Activated T-helper 2 cell treated with anti-CD3 and anti-CD28 coated beads, Interferon-gamma antibody, Interleukin-2, Interleukin-4, amounts not matched to agents 10 μg/mL and 5 μg/mL and 100 μg/mL, durations not matched to agents 14 hours and 24 hours and 36 hours (primary cell): ENCODE results near the gene EIF2AK3. TPM values are rescaled to one million over a fixed set of nuclear protein-coding genes. Genes with fewer than 3 reads are reported as not detected.
"Not testable (repeated sequence)": the region's sequence is repeated elsewhere in the genome, so short reads cannot be mapped to it uniquely, and the experiment has no call there.

ENCODE experiments used
- DNase-seq: peaks from one replicate; pipeline ENCODE4 v3.0.0; 2021; ENCODE audit warnings: low spot score
- H3K27ac Mint-ChIP-seq: one replicate; pipeline ENCODE4 v1.8.0; 2021; ENCODE audit warnings: mixed read lengths
- H3K27me3 Mint-ChIP-seq: one replicate; pipeline ENCODE4 v1.8.0; 2021; ENCODE audit warnings: low read depth, mixed read lengths
- H3K36me3 Mint-ChIP-seq: one replicate; pipeline ENCODE4 v1.8.0; 2021; ENCODE audit warnings: low read depth, mixed read lengths
- H3K4me1 Mint-ChIP-seq: one replicate; pipeline ENCODE4 v1.8.0; 2021; ENCODE audit warnings: low read depth, mixed read lengths
- H3K4me3 Mint-ChIP-seq: one replicate; pipeline ENCODE4 v1.8.0; 2021; ENCODE audit warnings: low read depth, mild to moderate bottlenecking, moderate library complexity, mixed read lengths
- H3K9me3 Mint-ChIP-seq: one replicate; pipeline ENCODE4 v1.8.0; 2021; ENCODE audit warnings: mixed read lengths
- intact Hi-C: fragments of 100-400 bp; cut with micrococcal nuclease; formaldehyde crosslinking; loops from one replicate; pipeline ENCODE4 v1.15.1; 2023
- total RNA-seq: library from RNA; stranded (reverse); gene quantifications from 2 replicates; pipeline ENCODE4 v1.2.3, GENCODE V29; 2022

Gene EIF2AK3
- total RNA-seq, 1 donor from 2014 or later = 20.0 TPM

DNA sequence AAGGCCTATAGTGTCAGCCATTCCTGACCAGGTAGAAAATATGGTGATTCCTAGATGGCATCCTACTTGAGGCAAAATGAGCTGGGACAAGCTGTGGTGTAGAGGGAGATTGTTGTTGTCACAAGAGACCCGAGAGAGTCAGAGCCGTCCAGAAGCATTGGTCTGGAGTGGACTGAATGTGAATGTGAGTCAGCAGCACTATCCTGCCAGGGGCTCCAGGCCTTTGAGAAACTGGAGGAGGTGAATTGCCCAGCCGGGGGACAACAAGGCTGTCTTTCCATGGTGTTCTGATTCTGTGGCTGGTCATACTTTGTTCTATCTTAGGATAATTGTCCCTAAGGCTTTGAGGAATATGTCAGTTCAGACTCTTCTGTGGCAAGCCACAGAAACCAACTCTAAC, 29.4 kb upstream of the EIF2AK3 start:
- no peaks in the 10 kb centered on the region for H3K9me3 Mint-ChIP-seq
- no peak for DNase-seq
- H3K27ac Mint-ChIP-seq = no peak overlapping the region
- intact Hi-C loops = no loop called here
- no peaks in the 10 kb centered on the region for H3K36me3 Mint-ChIP-seq
- no peaks in the 10 kb centered on the region for H3K4me1 Mint-ChIP-seq
- peaks cover 4% of the 10 kb centered on the region for H3K27me3 Mint-ChIP-seq
- no peak overlapping the region for H3K4me3 Mint-ChIP-seq

DNA sequence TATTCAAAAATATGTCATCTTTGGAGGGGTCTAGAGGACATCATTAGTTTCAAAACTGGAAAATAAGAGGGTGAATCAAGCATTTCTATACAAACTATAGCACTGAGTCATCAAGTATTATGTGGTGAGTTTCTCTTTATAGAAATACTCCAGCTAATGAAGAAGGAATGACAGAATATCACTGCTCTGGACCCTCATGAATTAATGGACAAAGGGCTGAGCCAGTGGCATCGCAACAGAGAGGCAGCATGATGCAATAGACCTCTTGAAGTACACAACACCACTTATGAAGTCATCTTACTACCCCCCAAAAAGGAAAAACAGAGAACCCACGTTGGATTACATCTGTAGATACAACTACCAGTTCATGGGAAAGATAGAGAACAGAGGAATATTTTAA, 27.4 kb upstream of the EIF2AK3 start:
- H3K27me3 Mint-ChIP-seq = peaks cover 5% of the 10 kb centered on the region
- intact Hi-C loops = no loop called here
- no peaks in the 10 kb centered on the region for H3K4me1 Mint-ChIP-seq
- H3K36me3 Mint-ChIP-seq = no peaks in the 10 kb centered on the region
- no peak overlapping the region for H3K27ac Mint-ChIP-seq
- H3K4me3 Mint-ChIP-seq = no peak overlapping the region
- no peaks in the 10 kb centered on the region for H3K9me3 Mint-ChIP-seq
- DNase-seq = no peak

DNA sequence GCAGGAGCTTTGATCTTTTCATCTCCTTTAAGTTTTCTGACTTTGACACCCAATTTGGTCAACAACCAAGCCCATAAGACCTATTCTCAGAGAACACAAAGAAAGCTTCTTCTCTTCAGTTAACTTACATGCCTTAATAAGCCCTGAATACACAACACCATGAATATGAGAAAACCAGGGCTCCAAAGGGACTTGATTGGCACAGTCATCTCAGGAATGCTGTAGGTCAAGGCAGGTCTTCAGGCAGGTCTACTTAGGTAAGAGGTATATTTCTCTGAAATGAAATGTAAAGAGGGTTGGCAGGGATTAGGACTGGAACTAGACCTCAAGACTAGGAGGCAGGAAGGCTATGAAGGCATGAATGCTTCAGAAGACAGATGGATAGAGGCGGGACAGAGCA, 24.4 kb upstream of the EIF2AK3 start:
- no peak for DNase-seq
- H3K27ac Mint-ChIP-seq = no peak overlapping the region
- H3K4me3 Mint-ChIP-seq = no peak overlapping the region
- peaks cover 6% of the 10 kb centered on the region for H3K27me3 Mint-ChIP-seq
- H3K36me3 Mint-ChIP-seq = no peaks in the 10 kb centered on the region
- intact Hi-C loops = no loop called here
- H3K9me3 Mint-ChIP-seq = no peaks in the 10 kb centered on the region
- no peaks in the 10 kb centered on the region for H3K4me1 Mint-ChIP-seq

DNA sequence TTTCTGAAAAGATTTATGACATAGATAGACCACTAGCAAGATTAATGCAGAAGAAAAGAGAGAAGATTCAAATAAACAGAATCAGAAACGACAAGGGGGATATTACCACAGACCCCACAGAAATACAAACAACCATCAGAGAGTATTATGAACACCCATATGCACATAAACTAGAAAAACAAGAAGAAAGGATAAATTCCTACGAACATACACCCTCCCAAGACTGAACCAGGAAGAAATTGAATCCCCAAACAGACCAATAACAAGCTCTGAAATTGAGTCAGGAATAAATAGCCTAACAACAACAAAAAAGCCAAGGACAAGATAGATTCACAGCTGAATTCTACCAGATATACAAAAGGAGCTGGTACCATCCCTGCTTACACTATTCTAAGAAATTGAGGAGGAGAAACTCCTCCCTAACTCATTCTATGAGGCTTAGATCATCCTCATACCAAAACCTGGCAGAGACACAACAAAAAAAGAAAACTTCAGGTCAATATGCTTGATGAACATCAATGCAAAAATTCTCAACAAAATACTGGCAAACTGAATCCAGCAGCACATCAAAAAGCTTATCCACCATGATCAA, 18.1 kb upstream of the EIF2AK3 start:
- Mint-ChIP-seq H3K27me3 (peaks cover 19% of the 10 kb centered on the region), H3K4me1 (peaks cover 32% of the 10 kb centered on the region)
- DNase-seq, H3K9me3 Mint-ChIP-seq, H3K4me3 Mint-ChIP-seq, intact Hi-C loops, H3K36me3 Mint-ChIP-seq, H3K27ac Mint-ChIP-seq: not testable (repeated sequence)

DNA sequence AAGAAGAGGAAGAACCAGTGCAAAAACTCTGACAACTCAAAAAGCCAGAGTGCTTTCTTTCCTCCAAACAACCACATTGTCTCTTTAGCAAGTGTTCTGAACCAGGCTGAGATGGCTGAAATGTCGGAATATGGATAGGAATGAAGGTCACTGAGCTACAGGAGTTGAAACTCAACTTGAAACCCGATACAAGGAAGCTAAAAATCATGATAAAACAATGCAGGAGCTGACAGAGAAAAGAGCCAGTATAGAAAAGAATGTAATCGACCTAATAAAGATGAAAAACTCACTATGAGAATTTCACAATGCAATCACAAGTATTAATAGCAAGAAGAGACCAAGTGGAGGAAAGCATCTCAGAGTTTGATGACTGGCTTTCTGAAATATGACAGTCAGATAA, 15.0 kb upstream of the EIF2AK3 start:
- H3K27me3 Mint-ChIP-seq = peaks cover 17% of the 10 kb centered on the region
- intact Hi-C loops = no loop called here
- H3K4me1 Mint-ChIP-seq = peaks cover 58% of the 10 kb centered on the region
- peaks cover 14% of the 10 kb centered on the region for H3K36me3 Mint-ChIP-seq
- DNase-seq = no peak
- no peak overlapping the region for H3K4me3 Mint-ChIP-seq
- no peak overlapping the region for H3K27ac Mint-ChIP-seq
- peaks cover 25% of the 10 kb centered on the region for H3K9me3 Mint-ChIP-seq

DNA sequence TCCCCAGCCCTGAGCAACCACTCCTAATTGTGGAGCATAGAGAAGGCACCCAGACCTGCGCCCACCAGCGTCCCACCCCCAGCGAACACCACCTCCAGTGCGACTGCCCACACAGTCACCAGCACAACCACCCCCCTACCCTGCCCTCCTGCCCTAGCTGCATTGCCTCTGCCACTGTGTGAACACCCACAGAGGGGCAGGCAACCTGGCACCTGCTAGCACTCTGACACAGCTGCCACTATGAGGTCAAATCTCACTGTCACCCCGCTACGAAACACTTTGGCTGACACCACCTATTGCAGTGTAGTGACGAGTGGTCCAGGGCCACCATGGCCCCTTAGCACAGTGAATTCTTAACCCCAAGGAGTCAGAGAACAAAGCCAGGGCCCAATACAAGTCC, 14.1 kb upstream of the EIF2AK3 start:
- no peak for DNase-seq
- peaks cover 12% of the 10 kb centered on the region for H3K27me3 Mint-ChIP-seq
- H3K36me3 Mint-ChIP-seq = peaks cover 16% of the 10 kb centered on the region
- peaks cover 25% of the 10 kb centered on the region for H3K9me3 Mint-ChIP-seq
- H3K4me1 Mint-ChIP-seq = peaks cover 66% of the 10 kb centered on the region
- intact Hi-C loops = no loop called here
- no peak overlapping the region for H3K27ac Mint-ChIP-seq
- H3K4me3 Mint-ChIP-seq = no peak overlapping the region

DNA sequence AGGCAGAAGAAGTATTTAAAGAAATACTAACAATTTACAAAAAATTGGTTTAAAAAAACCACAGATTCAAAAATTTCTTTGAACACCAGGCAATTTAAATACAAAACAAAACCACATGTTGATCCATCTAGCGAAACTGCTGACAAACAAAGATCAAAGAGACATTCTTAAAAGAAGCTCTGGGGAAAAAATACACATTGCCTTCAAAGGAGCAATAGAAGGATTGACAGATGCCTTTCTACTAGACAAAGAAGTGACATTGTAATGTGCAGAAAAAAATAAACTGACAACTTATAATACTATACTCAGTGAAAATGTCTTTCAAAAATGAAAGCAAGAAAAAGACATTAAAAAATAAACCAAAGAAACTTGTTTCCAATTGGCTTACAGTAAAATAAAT, 12.6 kb upstream of the EIF2AK3 start:
- intact Hi-C loops = loop anchor here (1.0 kb wide), 1 partner anchor 40 kb away; no protein-coding TSS in a partner anchor
- Mint-ChIP-seq H3K27me3 (no peaks in the 10 kb centered on the region), H3K27ac (peak overlapping the region; percentile 25), H3K9me3 (peaks cover 25% of the 10 kb centered on the region), H3K4me3 (no peak overlapping the region), H3K4me1 (peaks cover 57% of the 10 kb centered on the region), H3K36me3 (peaks cover 16% of the 10 kb centered on the region)
- no peak for DNase-seq

DNA sequence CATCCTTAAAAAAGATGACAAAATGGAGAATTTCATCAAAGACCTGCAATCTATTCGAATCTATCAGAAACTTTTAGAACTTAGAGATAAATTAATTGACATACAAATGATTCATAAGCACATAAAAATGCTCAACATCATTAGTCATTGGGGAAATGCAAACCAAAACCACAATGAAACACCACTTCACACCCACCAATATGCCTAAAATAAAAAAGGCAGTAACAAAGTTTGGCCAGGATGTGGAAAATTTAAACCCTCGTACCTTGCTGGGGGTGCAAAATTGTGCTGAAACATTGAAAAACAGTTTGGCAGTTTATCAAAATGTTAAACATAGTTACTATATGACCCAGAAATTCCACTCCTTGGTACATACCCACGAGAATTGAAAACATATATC, 11.5 kb upstream of the EIF2AK3 start:
- Mint-ChIP-seq H3K36me3 (peaks cover 16% of the 10 kb centered on the region), H3K27me3 (no peaks in the 10 kb centered on the region), H3K4me1 (peaks cover 49% of the 10 kb centered on the region), H3K9me3 (peaks cover 25% of the 10 kb centered on the region), H3K4me3 (no peak overlapping the region), H3K27ac (peak overlapping the region; percentile 84)
- intact Hi-C loops = loop anchor here (1.0 kb wide), 2 partner anchors 10 to 38 kb away; no protein-coding TSS in a partner anchor
- no peak for DNase-seq

DNA sequence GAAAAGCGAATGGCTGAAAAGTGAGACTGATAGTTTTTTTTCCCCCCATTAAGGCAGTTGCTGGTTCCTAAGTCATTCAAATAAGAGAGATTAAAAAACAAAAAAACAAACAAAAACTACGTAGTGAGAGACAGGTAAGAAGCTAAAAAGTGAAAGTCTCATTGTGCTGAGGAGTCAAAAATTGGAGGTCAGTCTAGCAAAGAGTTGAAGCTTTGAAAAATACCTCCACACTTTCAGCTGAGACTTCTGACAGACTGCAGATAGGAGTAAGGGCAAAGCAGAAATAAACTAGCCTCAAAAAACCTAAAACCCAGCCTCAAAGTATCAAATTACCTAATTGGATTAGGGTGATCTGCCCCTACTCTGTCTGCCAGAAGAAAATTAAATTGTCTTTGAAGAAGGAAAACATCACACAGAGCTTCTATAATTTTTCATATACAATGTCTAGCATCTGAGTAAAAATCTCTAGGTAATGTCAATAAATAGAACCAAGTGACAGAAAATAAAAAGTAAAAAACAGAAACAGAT, 10.9 kb upstream of the EIF2AK3 start:
- Mint-ChIP-seq H3K27ac (peak overlapping the region; percentile 76), H3K4me3 (peak overlapping the region; percentile 18)
- no peak for DNase-seq

DNA sequence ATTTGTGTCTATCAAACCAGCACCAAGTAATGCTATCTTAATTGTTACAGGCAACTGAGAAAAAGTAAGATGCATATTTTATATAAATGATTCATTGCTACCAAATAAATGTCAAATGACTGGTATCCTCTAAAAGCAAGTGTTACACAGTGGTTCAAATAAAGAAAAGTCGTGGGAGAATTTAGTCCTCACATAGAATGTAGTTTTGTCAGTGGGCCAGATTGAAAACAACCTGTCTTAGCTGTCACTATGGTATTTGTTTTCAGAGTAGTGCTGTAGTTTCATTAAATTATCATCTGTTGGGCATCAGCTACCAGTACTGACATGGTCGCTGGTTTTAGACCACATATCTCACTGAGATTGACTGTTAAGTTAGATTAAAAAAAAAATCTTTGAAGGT, 10.2 kb upstream of the EIF2AK3 start:
- DNase-seq = no peak
- intact Hi-C loops = no loop called here
- Mint-ChIP-seq H3K4me1 (peaks cover 45% of the 10 kb centered on the region), H3K9me3 (peaks cover 25% of the 10 kb centered on the region), H3K36me3 (peaks cover 16% of the 10 kb centered on the region), H3K27ac (peak overlapping the region; percentile 76), H3K27me3 (no peaks in the 10 kb centered on the region), H3K4me3 (peak overlapping the region; percentile 18)

More for the DNA sequence above, 10.9 kb upstream of the EIF2AK3 start:
- peaks cover 16% of the 10 kb centered on the region for H3K36me3 Mint-ChIP-seq
- H3K4me1 Mint-ChIP-seq = peaks cover 49% of the 10 kb centered on the region
- H3K9me3 Mint-ChIP-seq = peaks cover 25% of the 10 kb centered on the region
- no peaks in the 10 kb centered on the region for H3K27me3 Mint-ChIP-seq
- intact Hi-C loops = loop anchor here (1.0 kb wide), 1 partner anchor 10 kb away; no protein-coding TSS in a partner anchor

DNA sequence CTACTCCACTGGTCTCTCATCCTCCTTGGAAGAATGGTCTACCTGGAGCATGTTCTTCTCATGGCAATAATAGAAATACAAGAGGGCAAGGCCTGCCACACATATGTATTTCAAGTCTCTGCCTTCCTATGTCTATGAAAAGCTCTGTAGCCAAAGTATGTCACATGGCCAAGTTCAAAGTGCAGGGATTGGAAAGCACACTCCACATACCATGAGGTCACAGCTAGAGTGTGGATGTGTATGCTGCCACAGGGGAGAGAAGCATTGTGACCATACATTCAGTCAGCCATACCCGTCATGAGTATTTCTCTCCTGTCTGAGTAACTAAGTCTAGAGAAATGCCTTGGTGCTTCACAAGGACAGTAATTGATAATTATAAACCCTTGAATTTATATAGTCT, 8.8 kb upstream of the EIF2AK3 start:
- no peak overlapping the region for H3K27ac Mint-ChIP-seq
- H3K36me3 Mint-ChIP-seq = peaks cover 16% of the 10 kb centered on the region
- H3K4me1 Mint-ChIP-seq = peaks cover 38% of the 10 kb centered on the region
- H3K9me3 Mint-ChIP-seq = peaks cover 25% of the 10 kb centered on the region
- DNase-seq = no peak
- no peaks in the 10 kb centered on the region for H3K27me3 Mint-ChIP-seq
- H3K4me3 Mint-ChIP-seq = no peak overlapping the region
- intact Hi-C loops = no loop called here

DNA sequence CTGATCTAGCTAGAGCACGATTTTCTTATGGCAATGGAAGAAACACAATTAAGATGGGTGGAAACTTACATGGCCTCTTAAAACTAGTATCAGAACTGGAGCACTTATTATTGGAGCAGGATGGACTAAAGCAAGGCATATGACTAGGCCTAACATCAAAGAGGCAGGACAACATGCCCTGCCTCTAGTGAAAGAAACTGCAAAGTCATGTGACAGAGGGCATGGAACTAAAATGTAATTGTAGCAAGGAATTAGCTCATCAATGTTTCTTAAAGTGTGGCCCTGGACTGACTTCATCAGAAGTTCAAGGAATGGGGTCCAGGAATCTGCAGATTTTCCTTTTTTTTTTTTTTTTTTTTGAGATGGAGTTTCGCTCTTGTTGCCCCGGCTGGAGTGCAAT, 5.3 kb upstream of the EIF2AK3 start:
- DNase-seq = no peak
- Mint-ChIP-seq H3K9me3 (peaks cover 2% of the 10 kb centered on the region), H3K4me1 (peaks cover 29% of the 10 kb centered on the region), H3K27ac (no peak overlapping the region), H3K4me3 (no peak overlapping the region), H3K27me3 (no peaks in the 10 kb centered on the region), H3K36me3 (peaks cover 2% of the 10 kb centered on the region)
- intact Hi-C loops = no loop called here

DNA sequence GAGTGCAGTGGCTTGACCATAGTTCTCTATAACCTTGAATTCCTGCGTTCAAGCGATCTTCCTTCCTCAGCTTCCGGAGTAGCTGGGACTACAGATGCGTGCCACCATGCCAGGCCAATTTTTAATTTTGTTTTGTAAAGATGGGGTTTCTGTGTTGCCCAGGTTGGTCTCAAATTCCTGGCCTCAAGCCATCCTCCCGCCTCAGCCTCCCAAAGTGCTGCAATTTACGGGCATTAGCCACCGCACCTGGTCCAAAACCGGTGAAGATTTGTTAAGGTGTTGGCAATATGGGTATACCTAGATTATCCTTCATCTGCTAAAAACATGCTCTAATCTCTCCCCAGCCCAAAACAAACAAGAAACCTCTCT, 1.3 kb upstream of the EIF2AK3 start:
- H3K27me3 Mint-ChIP-seq = no peaks in the 10 kb centered on the region
- H3K36me3 Mint-ChIP-seq = no peaks in the 10 kb centered on the region
- H3K9me3 Mint-ChIP-seq = no peaks in the 10 kb centered on the region
- no peak overlapping the region for H3K27ac Mint-ChIP-seq
- DNase-seq = no peak
- peaks cover 19% of the 10 kb centered on the region for H3K4me1 Mint-ChIP-seq
- intact Hi-C loops = loop anchor here (1.0 kb wide), 1 partner anchor 10 kb away; no protein-coding TSS in a partner anchor
- no peak overlapping the region for H3K4me3 Mint-ChIP-seq
